Measurements from ENCODE around the gene KCNQ2.

Gene KCNQ2

GRCh38 chr20:63373996-63374395 lies 98.5 kb downstream of the KCNQ2 start:
- Mint-ChIP-seq H3K27ac (no peak overlapping the region), H3K27me3 (peaks cover 53% of the 10 kb centered on the region), H3K9me3 (no peaks in the 10 kb centered on the region), H3K4me3 (no peak overlapping the region), H3K4me1 (peaks cover 5% of the 10 kb centered on the region)
- DNase-seq (no peak), ATAC-seq (no peak)

DNA sequence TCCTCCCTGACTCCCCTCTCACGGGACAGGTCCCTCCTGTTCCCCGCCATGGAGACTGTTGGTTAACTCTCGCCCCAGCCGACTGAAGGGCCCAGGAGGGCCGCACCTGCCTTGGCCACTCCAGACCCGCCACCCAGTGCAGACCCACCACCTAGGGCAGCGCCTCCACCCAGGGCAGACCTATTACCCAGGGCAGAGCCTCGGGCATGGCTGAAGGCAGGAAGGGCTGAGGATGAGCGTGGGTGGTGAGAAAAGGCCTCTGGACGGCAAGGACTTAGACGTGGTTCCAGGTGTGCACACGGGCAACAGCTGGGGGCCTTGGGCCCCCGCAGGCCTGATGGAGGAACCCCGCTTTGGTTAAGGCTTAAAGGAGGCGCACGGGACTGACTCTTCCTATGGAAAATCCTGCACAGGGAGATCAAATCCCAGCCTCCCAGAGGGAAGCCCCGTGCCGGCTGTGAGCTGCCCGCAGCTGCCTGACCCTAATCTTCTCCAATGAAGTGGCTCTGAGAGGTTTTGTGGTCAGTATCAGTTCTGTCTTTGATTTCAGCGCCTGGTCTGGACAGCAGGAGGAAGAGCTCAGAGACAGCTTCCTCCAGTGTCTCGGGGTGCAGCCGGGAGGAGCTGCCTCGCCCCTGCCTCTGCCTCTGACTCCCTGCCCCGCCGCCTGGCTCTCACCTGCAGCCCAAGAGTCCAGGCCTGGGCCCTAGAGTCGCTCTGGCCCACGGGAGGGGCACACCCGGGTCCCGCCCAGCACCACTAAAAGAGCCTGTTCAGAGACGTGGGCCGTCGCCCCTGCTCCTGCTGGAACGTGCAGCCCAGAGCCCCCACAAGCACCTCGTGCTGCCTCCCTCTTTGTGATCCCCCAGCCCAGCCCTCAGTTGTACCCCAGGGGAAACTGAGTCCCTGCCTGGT lies 99.2 kb downstream of the KCNQ2 start:
- Mint-ChIP-seq H3K27ac (no peak overlapping the region), H3K4me1 (peaks cover 5% of the 10 kb centered on the region), H3K9me3 (no peaks in the 10 kb centered on the region), H3K4me3 (no peak overlapping the region), H3K27me3 (peaks cover 45% of the 10 kb centered on the region)
- DNase-seq: no peak
- no peak for ATAC-seq

GRCh38 chr20:63371291-63371865 lies 101.1 kb downstream of the KCNQ2 start:
- ATAC-seq: no peak
- Mint-ChIP-seq H3K27me3 (peaks cover 28% of the 10 kb centered on the region), H3K9me3 (no peaks in the 10 kb centered on the region), H3K4me3 (no peak overlapping the region), H3K27ac (no peak overlapping the region), H3K4me1 (no peaks in the 10 kb centered on the region)
- DNase-seq: no peak

GRCh38 chr20:63370618-63371187 lies 101.8 kb downstream of the KCNQ2 start:
- no peak for ATAC-seq

DNA sequence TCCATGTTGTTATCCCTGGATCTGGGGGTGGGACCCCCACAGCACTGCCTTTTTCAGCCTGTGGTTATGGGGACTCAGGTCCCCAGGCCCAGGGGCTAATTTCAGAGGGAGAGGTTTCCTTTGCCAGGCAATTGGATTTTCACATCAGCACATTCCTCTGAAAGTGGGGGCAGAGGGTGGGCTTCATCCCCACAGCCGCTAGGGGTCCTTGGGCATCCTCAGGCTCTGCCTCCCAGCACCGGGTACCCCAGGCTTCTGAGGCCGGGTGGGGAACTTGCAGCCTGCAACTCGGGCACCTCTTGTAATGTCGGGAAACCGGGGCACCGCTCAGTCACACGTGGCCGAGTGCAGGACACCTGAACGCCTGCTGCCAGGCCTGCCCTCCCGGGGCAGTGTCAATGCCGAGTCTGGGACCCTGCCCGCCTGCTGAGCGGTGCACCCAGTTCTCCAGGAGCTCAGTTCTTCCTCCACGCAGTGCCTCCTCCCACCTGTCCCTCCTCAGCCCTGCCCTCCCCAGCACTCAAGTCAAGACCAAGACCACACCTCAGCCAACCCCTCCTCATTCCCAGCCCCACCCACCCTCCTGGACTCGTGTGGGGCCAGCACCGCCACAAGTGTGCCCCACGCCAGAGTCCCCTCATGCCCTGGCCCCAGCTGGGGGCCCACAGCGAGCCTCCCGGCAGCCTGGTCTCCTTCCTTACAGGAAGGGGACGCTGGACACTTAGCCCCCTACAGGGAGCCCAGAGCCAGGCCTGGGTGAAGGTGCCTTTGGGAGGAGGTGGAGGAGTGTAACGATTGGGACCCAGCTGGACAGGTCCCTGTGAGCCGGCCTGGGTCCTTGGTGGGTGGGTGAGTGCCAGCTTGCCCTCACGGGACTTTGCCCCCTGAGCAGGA lies 102.5 kb downstream of the KCNQ2 start:
- Mint-ChIP-seq H3K27me3 (peaks cover 36% of the 10 kb centered on the region), H3K9me3 (no peaks in the 10 kb centered on the region), H3K27ac (no peak overlapping the region), H3K4me1 (no peaks in the 10 kb centered on the region), H3K4me3 (no peak overlapping the region)
- no peak for ATAC-seq
- no peak for DNase-seq

More at GRCh38 chr20:63370618-63371187, 101.8 kb downstream of the KCNQ2 start:
- no peaks in the 10 kb centered on the region for H3K4me1 Mint-ChIP-seq
- peaks cover 28% of the 10 kb centered on the region for H3K27me3 Mint-ChIP-seq
- H3K9me3 Mint-ChIP-seq: no peaks in the 10 kb centered on the region
- no peak for DNase-seq
- no peak overlapping the region for H3K4me3 Mint-ChIP-seq
- H3K27ac Mint-ChIP-seq: no peak overlapping the region

- H3K4me1 Mint-ChIP-seq: no peaks in the 10 kb centered on the region
- H3K27ac Mint-ChIP-seq: no peak overlapping the region
- no peaks in the 10 kb centered on the region for H3K9me3 Mint-ChIP-seq
- ATAC-seq (no peak), DNase-seq (no peak)
- H3K27me3 Mint-ChIP-seq: peaks cover 45% of the 10 kb centered on the region
- H3K4me3 Mint-ChIP-seq: no peak overlapping the region
Measured at GRCh38 chr20:63369024-63369530, 103.4 kb downstream of the KCNQ2 start.

- H3K9me3 Mint-ChIP-seq: no peaks in the 10 kb centered on the region
- no peak for DNase-seq
- no peak for ATAC-seq
- H3K27ac Mint-ChIP-seq: no peak overlapping the region
- H3K27me3 Mint-ChIP-seq: peaks cover 53% of the 10 kb centered on the region
- H3K4me3 Mint-ChIP-seq: no peak overlapping the region
- H3K4me1 Mint-ChIP-seq: no peaks in the 10 kb centered on the region
Measured at GRCh38 chr20:63368151-63368550, 104.3 kb downstream of the KCNQ2 start.

GRCh38 chr20:63367446-63368055 lies 104.9 kb downstream of the KCNQ2 start:
- H3K27ac Mint-ChIP-seq: no peak overlapping the region

GRCh38 chr20:63366390-63367365 lies 105.8 kb downstream of the KCNQ2 start:
- Mint-ChIP-seq H3K4me1 (peaks cover 6% of the 10 kb centered on the region), H3K4me3 (no peak overlapping the region), H3K27me3 (peaks cover 57% of the 10 kb centered on the region), H3K27ac (no peak overlapping the region), H3K9me3 (no peaks in the 10 kb centered on the region)
- ATAC-seq (no peak), DNase-seq (no peak)

More at GRCh38 chr20:63367446-63368055, 104.9 kb downstream of the KCNQ2 start:
- Mint-ChIP-seq H3K4me1 (peaks cover under 1% of the 10 kb centered on the region), H3K9me3 (no peaks in the 10 kb centered on the region), H3K27me3 (peaks cover 53% of the 10 kb centered on the region), H3K4me3 (no peak overlapping the region)
- DNase-seq (no peak), ATAC-seq (no peak)

DNA sequence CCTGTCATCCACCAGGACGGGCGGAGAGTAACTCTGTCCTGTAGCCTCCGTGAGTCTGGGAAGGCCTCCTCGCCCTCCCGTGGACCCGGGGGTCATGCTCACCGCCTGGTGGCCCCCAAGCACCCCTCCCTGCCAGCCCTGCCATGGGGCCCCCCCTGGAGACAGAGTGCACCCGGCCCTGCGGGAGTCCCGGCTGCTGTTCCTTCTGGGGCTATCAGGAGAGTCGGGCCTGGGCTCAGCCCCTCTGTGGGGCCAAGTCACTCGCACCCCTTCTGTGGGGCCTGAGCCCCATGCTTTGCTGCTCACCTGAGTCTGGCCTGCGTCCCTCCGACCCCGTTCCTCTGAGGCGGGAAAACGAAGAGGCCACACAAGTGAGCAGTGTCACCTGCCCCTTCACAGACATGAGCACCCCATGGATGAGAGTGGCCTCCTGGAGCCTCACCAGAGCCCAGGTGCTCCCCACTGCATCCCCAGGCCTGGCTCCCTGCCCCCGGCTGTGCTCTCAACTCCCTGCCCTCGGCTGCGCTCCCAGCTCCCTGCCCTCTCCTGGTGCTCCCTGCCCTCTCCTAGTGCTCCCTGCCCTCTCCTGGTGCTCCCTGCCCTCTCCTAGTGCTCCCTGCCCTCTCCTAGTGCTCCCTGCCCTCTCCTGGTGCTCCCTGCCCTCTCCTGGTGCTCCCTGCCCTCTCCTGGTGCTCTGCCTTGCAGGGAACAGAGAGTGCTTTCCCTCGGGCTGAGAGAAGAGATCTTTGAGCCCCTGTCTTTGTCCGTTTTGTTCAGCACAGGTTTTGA lies 106.7 kb downstream of the KCNQ2 start:
- peaks cover 54% of the 10 kb centered on the region for H3K27me3 Mint-ChIP-seq
- ATAC-seq: no peak

DNA sequence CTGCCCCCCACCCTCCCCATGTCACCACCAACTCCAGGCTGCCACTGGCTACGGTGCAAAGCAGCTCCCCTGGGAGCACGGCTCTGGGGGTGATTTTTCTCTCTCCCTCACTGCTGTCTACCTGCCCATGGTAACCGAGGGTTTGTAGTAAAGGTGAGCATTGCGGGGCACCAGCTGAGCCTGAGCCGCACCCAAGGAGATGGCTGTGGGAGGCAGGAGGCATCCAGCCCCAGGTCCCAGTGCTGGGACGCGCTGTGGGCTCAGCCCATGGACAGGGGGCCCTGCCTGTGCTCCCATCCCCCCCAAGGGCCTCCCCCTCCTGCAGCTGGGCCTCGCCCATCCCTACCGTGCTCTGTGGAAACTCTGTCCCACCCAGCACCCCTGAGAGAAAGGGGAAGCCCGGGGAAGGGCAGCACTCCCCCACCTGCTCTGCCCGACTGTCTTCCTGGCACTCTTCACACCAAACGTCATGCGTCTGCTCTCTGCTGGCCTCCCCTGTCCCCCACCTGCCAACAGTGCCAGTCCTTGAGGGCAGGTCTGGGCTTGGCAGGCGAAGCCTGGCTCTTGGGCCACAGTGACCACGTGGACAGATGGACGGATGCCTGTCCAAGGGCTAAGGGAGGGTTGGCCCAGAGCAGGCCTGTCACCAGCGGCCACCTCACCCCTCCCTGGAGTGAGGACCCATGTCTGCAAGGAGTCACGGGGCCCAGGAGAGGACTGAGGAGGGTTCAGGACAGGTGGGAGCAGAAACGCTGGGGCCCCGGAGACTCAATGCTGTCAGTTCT lies 107.5 kb downstream of the KCNQ2 start:
- DNase-seq: no peak
- H3K27me3 Mint-ChIP-seq: peaks cover 62% of the 10 kb centered on the region
- no peaks in the 10 kb centered on the region for H3K9me3 Mint-ChIP-seq
- no peak for ATAC-seq
- peaks cover 6% of the 10 kb centered on the region for H3K4me1 Mint-ChIP-seq
- H3K4me3 Mint-ChIP-seq: no peak overlapping the region
- H3K27ac Mint-ChIP-seq: no peak overlapping the region

More for the DNA sequence above, 106.7 kb downstream of the KCNQ2 start:
- no peak overlapping the region for H3K27ac Mint-ChIP-seq
- peaks cover 6% of the 10 kb centered on the region for H3K4me1 Mint-ChIP-seq
- no peaks in the 10 kb centered on the region for H3K9me3 Mint-ChIP-seq
- no peak overlapping the region for H3K4me3 Mint-ChIP-seq
- no peak for DNase-seq

- H3K27me3 Mint-ChIP-seq: peaks cover 71% of the 10 kb centered on the region
- DNase-seq (no peak), ATAC-seq (no peak)
- no peaks in the 10 kb centered on the region for H3K9me3 Mint-ChIP-seq
- H3K27ac Mint-ChIP-seq: no peak overlapping the region
- H3K4me3 Mint-ChIP-seq: no peak overlapping the region
- H3K4me1 Mint-ChIP-seq: peaks cover 6% of the 10 kb centered on the region
Measured at GRCh38 chr20:63363981-63364561, 108.4 kb downstream of the KCNQ2 start.

All from stimulated activated naive CD8-positive, alpha-beta T cell treated with anti-CD3 and anti-CD28 coated beads, Interleukin-15, amount 100 ng/mL, for 72 hours (primary cell).